Esophagus muscularis mucosa (tissue), 4 donors: ENCODE data around the gene N4BP3. TPM values are rescaled to one million over a fixed set of nuclear protein-coding genes. Genes with fewer than 3 reads are reported as not detected.

Experiments used
- DNase-seq: peaks from one replicate; pipeline ENCODE4 v3.0.0-alpha.2; 2017; ENCODE audit errors: extremely low spot score
- H3K27ac ChIP-seq, 4 donors: fragments of 200-600 bp; sonication (generic); replicated peaks in 1 of 4; 1 replicate in 3 of 4; 2 replicates in 1 of 4; pipeline ENCODE4 v1.5.1; 2016 to 2019; ENCODE audit warnings: mild to moderate bottlenecking in 1 of 4
- H3K27me3 ChIP-seq, 4 donors: fragments of 200-600 bp; sonication (generic); one replicate each; pipeline versions ENCODE4 v1.5.1 to v1.6.0; 2016 to 2019
- H3K36me3 ChIP-seq, 4 donors: fragments of 200-600 bp; sonication (generic); one replicate each; pipeline ENCODE4 v1.5.1; 2016 to 2019
- H3K4me1 ChIP-seq, 4 donors: fragments of 200-600 bp; sonication (generic); one replicate each; pipeline ENCODE4 v1.5.1; 2016 to 2019
- H3K4me3 ChIP-seq, 4 donors: fragments of 200-600 bp; sonication (generic); 1 replicate in 2 of 4; 2 replicates in 2 of 4; pipeline ENCODE4 v1.5.1; 2016 to 2019; ENCODE audit warnings: mild to moderate bottlenecking in 4 of 4, moderate library complexity in 1 of 4
- H3K9me3 ChIP-seq, 4 donors: fragments of 200-600 bp; sonication (generic); 1 replicate in 3 of 4; 2 replicates in 1 of 4; pipeline ENCODE4 v1.5.1; 2016 to 2019
- CTCF ChIP-seq, 3 experiments: fragments of 200-600 bp in 2 of 3; fragments of 450-650 bp in 1 of 3; sonication (generic) in 2 of 3; IDR thresholded peaks; one replicate each; pipeline ENCODE4 v1.5.1; 2017 to 2019; ENCODE audit warnings: antibody characterized with exemption in 3 of 3, mild to moderate bottlenecking in 2 of 3, moderate library complexity in 1 of 3
- EP300 ChIP-seq: sonication (generic); formaldehyde crosslinking; IDR thresholded peaks from one replicate; pipeline ENCODE4 v1.6.1; 2017; ENCODE audit warnings: antibody characterized with exemption
- POLR2A ChIP-seq: fragments of 450-650 bp; IDR thresholded peaks from one replicate; pipeline ENCODE4 v1.6.1; 2017; ENCODE audit warnings: antibody characterized with exemption, moderate library complexity, mild to moderate bottlenecking, low read depth
- POLR2AphosphoS5 ChIP-seq, 2 donors: sonication (generic); formaldehyde crosslinking; IDR thresholded peaks; one replicate each; pipeline ENCODE4 v1.6.1; 2017; ENCODE audit warnings: antibody characterized with exemption in 2 of 2
- WGBS: methylation state at CpG from one replicate; pipeline ENCODE4 v1.1.5; 2018; 5-methylcytosine and 5-hydroxymethylcytosine counted together
- intact Hi-C: fragments of 100-400 bp; cut with DNase I; formaldehyde crosslinking; loops from one replicate; pipeline ENCODE4 v1.15.1; 2023
- total RNA-seq, 4 donors: library from RNA; depleted of rRNA; stranded (reverse); fragments of >200 nt; gene quantifications; one replicate each; pipeline versions ENCODE4 v1.1.0 to v1.2.1, GENCODE V29; 2016

N4BP3 gene
- total RNA-seq, 4 donors from 2014 or later = 1.7 to 4.3 (median 2.2) TPM

GRCh38 chr5:178174456-178174855, 61.1 kb downstream of the N4BP3 start:
- Histone ChIP-seq H3K4me1 (no peaks in the 10 kb centered on the region), H3K27me3 (peaks cover 0 to under 1% (median 0%) of the 10 kb centered on the region in 4 donors), H3K4me3 (no peak overlapping the region), H3K27ac (no peak overlapping the region), H3K36me3 (no peaks in the 10 kb centered on the region), H3K9me3 (no peaks in the 10 kb centered on the region)
- no peak for TF ChIP-seq POLR2AphosphoS5 (IDR thresholded peaks at IDR 0.05)
- TF ChIP-seq CTCF (IDR thresholded peaks at IDR 0.05) = no peak
- no peak for TF ChIP-seq POLR2A
- TF ChIP-seq EP300 = no peak
- 94% methylated on average over 3 of the region's 3 CpGs for WGBS
- intact Hi-C loops = no loop called here
- no peak for DNase-seq

Other genes starting within 250 kb of the N4BP3 start
- gene PROP1, start 117.3 kb upstream of the N4BP3 start, total RNA-seq = not detected
- gene RMND5B, start 17.5 kb downstream of the N4BP3 start, total RNA-seq = 10 to 100 TPM; 43.2 to 53.9 (median 45.4) TPM
- 100 to 1,000 TPM; 109 to 215 (median 162) TPM for gene NHP2, start 40.4 kb downstream of the N4BP3 start, total RNA-seq
- gene GMCL2, start 73.8 kb downstream of the N4BP3 start, total RNA-seq = not detected
- gene HNRNPAB, start 91.0 kb downstream of the N4BP3 start, total RNA-seq = 100 to 1,000 TPM in 3 of 4 donors, 10 to 100 TPM in 1; 98.4 to 135 (median 104) TPM
- gene PHYKPL, start 119.3 kb downstream of the N4BP3 start, total RNA-seq = 10 to 100 TPM; 27.4 to 45.1 (median 37.5) TPM